PC-3 (cell line): ENCODE measurements around the gene CCL4. TPM values are rescaled to one million over a fixed set of nuclear protein-coding genes. Genes with fewer than 3 reads are reported as not detected.
"Not testable (repeated sequence)": the region's sequence is repeated elsewhere in the genome, so short reads cannot be mapped to it uniquely, and the experiment has no call there.

Experiments used
- ATAC-seq: fragments of 200-7000 bp; cut with Tn5 transposase; 2 replicates; pipeline ENCODE4 v1.9.1; 2020; ENCODE audit warnings: mild to moderate bottlenecking, moderate library complexity
- Bru-seq: library from RNA; stranded (reverse); fragments of 400-500 nt; gene quantifications from one replicate; lab custom pipeline; 2021; lab: Mats Ljungman, UMichigan
- BruChase-seq, 2 experiments: library from RNA; stranded (reverse); fragments of 400-500 nt; gene quantifications; one replicate each; lab custom pipeline; 2021; lab: Mats Ljungman, UMichigan
- BruUV-seq: library from RNA; stranded (reverse); fragments of 400-500 nt; replicated peaks from 2 replicates; lab custom pipeline; 2021; lab: Mats Ljungman, UMichigan
- CTCF ChIA-PET: fragments of 300-600 bp; sonication (Branson Sonifier 250); formaldehyde crosslinking; loops from one replicate; lab custom pipeline; 2022; ENCODE audit warnings: antibody characterized with exemption; lab: Charles Lee
- POLR2A ChIA-PET: fragments of 300-600 bp; sonication (Branson Sonifier 250); formaldehyde crosslinking; loops from one replicate; lab custom pipeline; 2022; ENCODE audit warnings: antibody characterized with exemption; ENCODE audit not compliant: unreplicated experiment; lab: Charles Lee
- DNase-seq: peaks from one replicate; pipeline ENCODE4 v3.0.0-alpha.2; 2015
- H2AFZ ChIP-seq: fragments of 300-600 bp; sonication (generic); 2 replicates; pipeline ENCODE4 v1.6.0; 2016; ENCODE audit warnings: antibody characterized with exemption, low read length
- H3F3A ChIP-seq: fragments of 300-600 bp; sonication (generic); one replicate; pipeline ENCODE4 v1.6.0; 2017; ENCODE audit warnings: antibody characterized with exemption, low read length, control low read depth, mild to moderate bottlenecking; ENCODE audit not compliant: unreplicated experiment
- H3K27ac ChIP-seq: fragments of 300-600 bp; sonication (generic); 2 replicates; pipeline ENCODE4 v1.5.1; 2016; ENCODE audit warnings: mild to moderate bottlenecking, low read length
- H3K27me3 ChIP-seq: fragments of 300-600 bp; sonication (generic); 2 replicates; pipeline ENCODE4 v1.6.1; 2016; ENCODE audit warnings: low read length, mixed read lengths
- H3K36me3 ChIP-seq: fragments of 300-600 bp; sonication (generic); 2 replicates; pipeline ENCODE4 v1.6.1; 2016; ENCODE audit warnings: low read depth, mixed run types, low read length, mixed read lengths
- H3K4me1 ChIP-seq: fragments of 300-600 bp; sonication (generic); 2 replicates; pipeline ENCODE4 v1.5.1; 2016; ENCODE audit warnings: low read length; ENCODE audit not compliant: insufficient read depth
- H3K4me2 ChIP-seq: fragments of 300-600 bp; sonication (generic); 2 replicates; pipeline ENCODE4 v1.6.0; 2016; ENCODE audit warnings: low read length
- H3K4me3 ChIP-seq: fragments of 300-600 bp; sonication (generic); 2 replicates; pipeline ENCODE4 v1.5.1; 2016; ENCODE audit warnings: mild to moderate bottlenecking, low read length, mixed read lengths
- H3K79me2 ChIP-seq: fragments of 300-600 bp; sonication (generic); 2 replicates; pipeline ENCODE4 v1.6.1; 2017; ENCODE audit warnings: low read length, mixed read lengths
- H3K9ac ChIP-seq: fragments of 300-600 bp; sonication (generic); 2 replicates; pipeline ENCODE4 v1.6.0; 2016; ENCODE audit warnings: mild to moderate bottlenecking, low read length
- H3K9me2 ChIP-seq: fragments of 300-600 bp; sonication (generic); replicated peaks from 2 replicates; pipeline ENCODE4 v1.6.1; 2016; ENCODE audit warnings: mixed run types, low read length, mixed read lengths
- H3K9me3 ChIP-seq: fragments of 300-600 bp; sonication (generic); 2 replicates; pipeline ENCODE4 v1.6.1; 2016; ENCODE audit warnings: low read length, mixed read lengths
- H4K20me1 ChIP-seq: fragments of 300-600 bp; sonication (generic); 2 replicates; pipeline ENCODE4 v1.6.1; 2016; ENCODE audit warnings: low read length, mixed read lengths
- EZH2 ChIP-seq: fragments of 300-600 bp; sonication (generic); IDR thresholded peaks from one replicate; pipeline ENCODE4 v1.6.1; 2017; ENCODE audit warnings: antibody characterized with exemption, mild to moderate bottlenecking, low read length; ENCODE audit not compliant: unreplicated experiment
- EZH2phosphoT487 ChIP-seq: fragments of 300-600 bp; sonication (generic); IDR thresholded peaks from 2 replicates; pipeline ENCODE4 v1.6.1; 2018; ENCODE audit warnings: mild to moderate bottlenecking, antibody characterized with exemption, low read length, borderline replicate concordance
- intact Hi-C: fragments of 100-400 bp; cut with micrococcal nuclease; formaldehyde crosslinking; loops from 2 replicates; pipeline ENCODE4 v1.9.0; 2023
- long read RNA-seq: library from polyadenylated mRNA; unstranded; transcript quantifications from one replicate; pipeline ENCODE4 v2.0.0, GENCODE V29; 2021; ENCODE audit not compliant: unreplicated experiment
- total RNA-seq: library from RNA; depleted of rRNA; stranded (reverse); fragments of >200 nt; gene quantifications from 2 replicates; pipeline ENCODE4 v1.2.3, GENCODE V29; 2014; rRNA removed
- TF ChIP-seq, protein P1 (sequence below): fragments of 300-600 bp; sonication (generic); conservative IDR thresholded peaks from 2 replicates; pipeline ENCODE4 v1.5.1; 2017; ENCODE audit warnings: antibody characterized with exemption, low read depth, mild to moderate bottlenecking, low read length

CCL4 gene
- not detected in 2 replicates for total RNA-seq
- not detected for Bru-seq, nascent RNA
- not detected for BruChase-seq, experiment 1, labeled RNA remaining after a 6-hour chase
- BruChase-seq, experiment 2, labeled RNA remaining after a 2-hour chase = not detected
- long read RNA-seq = 0 reads

DNA sequence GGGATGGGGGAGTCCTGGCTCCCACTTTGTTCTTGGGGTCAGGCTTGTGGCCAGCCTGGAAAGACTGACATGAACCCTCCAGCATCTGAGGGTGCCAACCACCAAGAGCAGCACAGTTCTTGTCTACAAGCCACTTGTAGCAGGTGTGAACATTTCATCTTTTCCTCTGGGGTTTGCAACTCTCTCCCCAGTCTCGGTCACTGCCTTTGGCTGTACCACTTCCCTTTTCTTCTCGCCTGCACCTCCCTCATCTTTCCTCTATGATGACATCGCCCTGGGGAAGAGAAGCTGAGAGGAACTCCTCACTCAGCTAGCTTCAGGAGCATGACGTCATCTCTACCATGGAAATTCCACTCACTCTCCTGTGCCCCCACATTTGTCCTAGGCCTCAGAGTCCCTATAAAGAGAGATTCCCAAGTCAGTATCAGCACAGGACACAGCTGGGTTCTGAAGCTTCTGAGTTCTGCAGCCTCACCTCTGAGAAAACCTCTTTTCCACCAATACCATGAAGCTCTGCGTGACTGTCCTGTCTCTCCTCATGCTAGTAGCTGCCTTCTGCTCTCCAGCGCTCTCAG lies at the start of gene CCL4:
Gene CCL4, plus strand, starts transcription at position 427 of the 575 bp plus-strand sequence. Its CDS starts 79 bp downstream, at position 506.
- H3K9me2 ChIP-seq, H3K36me3 ChIP-seq, H3K4me2 ChIP-seq, H4K20me1 ChIP-seq, H2AFZ ChIP-seq, H3K9ac ChIP-seq, H3K79me2 ChIP-seq, H3K4me3 ChIP-seq, POLR2A ChIA-PET, H3K4me1 ChIP-seq, H3F3A ChIP-seq, CTCF ChIA-PET, ATAC-seq, H3K9me3 ChIP-seq, DNase-seq, BruUV-seq, H3K27me3 ChIP-seq, intact Hi-C loops, H3K27ac ChIP-seq: not testable (repeated sequence)

DNA sequence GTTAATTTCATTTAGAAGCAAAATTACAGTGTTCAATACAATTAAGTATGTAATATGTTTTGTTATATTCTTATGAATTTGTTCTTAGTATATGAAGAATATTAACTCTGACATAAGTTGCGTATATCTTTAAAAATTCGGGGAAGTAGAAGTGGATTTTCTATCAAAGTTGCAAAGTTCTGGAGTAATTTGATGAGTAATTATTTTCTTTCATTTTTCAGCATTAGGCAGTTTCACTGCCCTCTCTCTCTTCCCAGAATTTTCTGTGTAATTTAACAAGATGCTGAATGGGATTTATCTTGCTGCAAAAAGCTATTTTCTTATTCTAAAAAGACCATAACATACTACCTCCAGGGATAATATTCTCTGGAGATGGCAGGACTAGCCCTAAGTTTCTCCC lies 48.5 kb upstream of the CCL4 start:
- Histone ChIP-seq H3K9me2 (no peaks in the 10 kb centered on the region), H3K9ac (no peak overlapping the region), H3K79me2 (no peaks in the 10 kb centered on the region), H3K36me3 (no peaks in the 10 kb centered on the region), H3K27me3 (peaks cover 9% of the 10 kb centered on the region; the same call in 1 of the 2 replicates), H3K4me3 (no peak overlapping the region), H2AFZ (no peak overlapping the region), H3F3A (no peaks in the 10 kb centered on the region), H3K9me3 (no peaks in the 10 kb centered on the region), H3K27ac (no peak overlapping the region), H4K20me1 (no peaks in the 10 kb centered on the region), H3K4me2 (no peak overlapping the region), H3K4me1 (no peaks in the 10 kb centered on the region)
- BruUV-seq = no TSS peak
- TF ChIP-seq EZH2phosphoT487 (no peak), EZH2 (no peak)
- TF ChIP-seq, protein P1, sequence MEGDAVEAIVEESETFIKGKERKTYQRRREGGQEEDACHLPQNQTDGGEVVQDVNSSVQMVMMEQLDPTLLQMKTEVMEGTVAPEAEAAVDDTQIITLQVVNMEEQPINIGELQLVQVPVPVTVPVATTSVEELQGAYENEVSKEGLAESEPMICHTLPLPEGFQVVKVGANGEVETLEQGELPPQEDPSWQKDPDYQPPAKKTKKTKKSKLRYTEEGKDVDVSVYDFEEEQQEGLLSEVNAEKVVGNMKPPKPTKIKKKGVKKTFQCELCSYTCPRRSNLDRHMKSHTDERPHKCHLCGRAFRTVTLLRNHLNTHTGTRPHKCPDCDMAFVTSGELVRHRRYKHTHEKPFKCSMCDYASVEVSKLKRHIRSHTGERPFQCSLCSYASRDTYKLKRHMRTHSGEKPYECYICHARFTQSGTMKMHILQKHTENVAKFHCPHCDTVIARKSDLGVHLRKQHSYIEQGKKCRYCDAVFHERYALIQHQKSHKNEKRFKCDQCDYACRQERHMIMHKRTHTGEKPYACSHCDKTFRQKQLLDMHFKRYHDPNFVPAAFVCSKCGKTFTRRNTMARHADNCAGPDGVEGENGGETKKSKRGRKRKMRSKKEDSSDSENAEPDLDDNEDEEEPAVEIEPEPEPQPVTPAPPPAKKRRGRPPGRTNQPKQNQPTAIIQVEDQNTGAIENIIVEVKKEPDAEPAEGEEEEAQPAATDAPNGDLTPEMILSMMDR = no peak
- DNase-seq (no peak), ATAC-seq (no peak)
- CTCF ChIA-PET = no interaction called here
- intact Hi-C loops = no loop called here
- POLR2A ChIA-PET = no interaction called here

DNA sequence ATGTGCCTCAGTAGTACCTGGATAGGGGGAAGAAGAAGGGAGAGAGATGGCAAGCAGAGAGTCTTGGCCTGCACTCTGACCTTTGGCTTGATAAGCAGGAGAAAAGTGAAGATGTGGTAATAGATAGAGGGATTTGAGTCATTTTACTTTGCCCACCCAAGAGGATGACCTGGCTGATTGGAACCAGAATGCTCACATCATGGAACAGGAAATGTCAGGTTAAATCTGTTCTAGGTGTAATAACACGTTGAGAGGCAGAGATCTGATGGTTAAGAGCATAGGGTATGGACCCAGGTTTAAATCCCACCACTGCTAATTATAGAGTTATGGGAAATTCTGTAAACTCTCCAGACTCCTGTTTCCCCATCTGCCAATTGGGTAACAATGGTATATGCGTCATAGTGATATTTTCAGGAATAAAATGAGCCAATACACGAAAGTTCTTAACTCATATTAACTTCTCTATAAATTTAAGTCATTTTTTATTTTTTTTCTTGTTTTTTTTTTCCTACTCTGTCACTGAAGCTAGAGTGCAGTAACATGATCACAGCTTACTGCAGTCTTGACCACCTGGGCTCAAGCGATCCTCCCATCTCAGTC lies 47.6 kb upstream of the CCL4 start:
- no peaks in the 10 kb centered on the region for H4K20me1 ChIP-seq
- ChIA-PET POLR2A (no interaction called here), CTCF (no interaction called here)
- no peak for TF ChIP-seq EZH2
- TF ChIP-seq, protein P1 = no peak
- H3K4me2 ChIP-seq = no peak overlapping the region
- no peaks in the 10 kb centered on the region for H3K79me2 ChIP-seq
- no peak overlapping the region for H3K9ac ChIP-seq
- H3K27ac ChIP-seq = no peak overlapping the region
- H3K9me2 ChIP-seq = no peaks in the 10 kb centered on the region
- H3K4me3 ChIP-seq = no peak overlapping the region
- peaks cover 12% of the 10 kb centered on the region; the same call in 1 of the 2 replicates for H3K27me3 ChIP-seq
- H3K9me3 ChIP-seq = no peaks in the 10 kb centered on the region
- H3K36me3 ChIP-seq = no peaks in the 10 kb centered on the region
- ATAC-seq (no peak), DNase-seq (no peak)
- intact Hi-C loops = no loop called here
- H2AFZ ChIP-seq = no peak overlapping the region
- H3F3A ChIP-seq = no peaks in the 10 kb centered on the region
- H3K4me1 ChIP-seq = no peaks in the 10 kb centered on the region
- BruUV-seq = no TSS peak
